ENCODE data around the gene NEDD1.

The NEDD1 gene

DNA sequence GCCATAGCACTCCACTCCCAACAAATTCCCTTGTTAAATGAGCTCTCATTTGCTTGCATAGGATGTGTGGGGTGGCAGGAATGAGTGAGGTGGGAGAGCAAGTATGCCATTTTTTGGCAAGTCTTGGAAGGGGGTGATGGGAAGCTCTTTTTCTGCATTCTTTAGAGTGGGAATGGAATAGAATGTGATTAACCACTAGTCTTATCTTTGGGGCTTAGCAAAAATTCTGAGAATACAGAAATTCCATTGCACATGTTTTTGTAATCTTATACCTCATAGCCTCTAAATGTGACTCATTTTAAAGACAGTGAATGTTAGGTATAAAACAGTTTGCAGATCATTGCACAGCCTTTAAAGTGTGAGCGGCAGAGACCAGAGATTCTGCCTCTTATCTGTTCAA lies 28.4 kb upstream of the NEDD1 start:
- H2AFZ ChIP-seq (ENCODE audit: low read length, unreplicated experiment): no peak overlapping the region
- H3K4me1 ChIP-seq (ENCODE audit: control insufficient read depth, insufficient read depth, low read length, unreplicated experiment): peaks cover 15% of the 10 kb centered on the region
- H3K36me3 ChIP-seq (ENCODE audit: insufficient read depth, low read length): no peaks in the 10 kb centered on the region
- no peaks in the 10 kb centered on the region for H3K27me3 ChIP-seq (ENCODE audit: insufficient read depth, low read length)
- H3K79me2 ChIP-seq (ENCODE audit: control insufficient read depth, insufficient read depth, low read length, unreplicated experiment): no peaks in the 10 kb centered on the region
- no peak overlapping the region for H3K4me3 ChIP-seq (ENCODE audit: low read depth, low read length)
- H3K27ac ChIP-seq (ENCODE audit: low read depth, low read length): no peak overlapping the region

DNA sequence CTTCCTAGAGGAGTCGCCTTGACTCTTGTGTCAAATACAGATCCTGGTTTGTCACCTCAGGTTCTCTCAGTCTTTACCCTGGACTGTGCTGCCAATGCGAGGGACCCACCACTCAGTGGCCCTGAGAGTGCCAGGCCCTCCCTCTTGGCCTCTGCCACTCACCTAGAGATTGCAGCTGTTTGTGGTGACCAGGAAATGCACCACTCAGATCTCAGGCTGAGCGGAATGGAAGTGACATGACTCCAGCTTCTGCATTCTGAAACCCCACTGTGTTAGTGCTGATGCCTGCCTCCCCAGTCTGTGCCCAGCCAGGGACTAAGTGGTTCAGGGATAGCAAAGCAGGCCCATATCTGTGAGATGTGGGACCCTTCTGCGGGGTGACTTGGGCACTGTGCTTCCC lies 27.8 kb upstream of the NEDD1 start:
- no peaks in the 10 kb centered on the region for H3K79me2 ChIP-seq (ENCODE audit: control insufficient read depth, insufficient read depth, low read length, unreplicated experiment)
- H2AFZ ChIP-seq (ENCODE audit: low read length, unreplicated experiment): no peak overlapping the region
- H3K27ac ChIP-seq (ENCODE audit: low read depth, low read length): no peak overlapping the region
- H3K4me3 ChIP-seq (ENCODE audit: low read depth, low read length): no peak overlapping the region
- no peaks in the 10 kb centered on the region for H3K36me3 ChIP-seq (ENCODE audit: insufficient read depth, low read length)
- H3K27me3 ChIP-seq (ENCODE audit: insufficient read depth, low read length): no peaks in the 10 kb centered on the region
- peaks cover 15% of the 10 kb centered on the region for H3K4me1 ChIP-seq (ENCODE audit: control insufficient read depth, insufficient read depth, low read length, unreplicated experiment)

GRCh38 chr12:96880220-96880619 lies 26.8 kb upstream of the NEDD1 start:
- H3K4me1 ChIP-seq (ENCODE audit: control insufficient read depth, insufficient read depth, low read length, unreplicated experiment): peaks cover 15% of the 10 kb centered on the region
- no peak overlapping the region for H3K4me3 ChIP-seq (ENCODE audit: low read depth, low read length)
- no peaks in the 10 kb centered on the region for H3K27me3 ChIP-seq (ENCODE audit: insufficient read depth, low read length)
- H2AFZ ChIP-seq (ENCODE audit: low read length, unreplicated experiment): no peak overlapping the region
- H3K79me2 ChIP-seq (ENCODE audit: control insufficient read depth, insufficient read depth, low read length, unreplicated experiment): no peaks in the 10 kb centered on the region
- no peaks in the 10 kb centered on the region for H3K36me3 ChIP-seq (ENCODE audit: insufficient read depth, low read length)
- no peak overlapping the region for H3K27ac ChIP-seq (ENCODE audit: low read depth, low read length)

GRCh38 chr12:96881608-96882007 lies 25.4 kb upstream of the NEDD1 start:
- peaks cover 15% of the 10 kb centered on the region for H3K4me1 ChIP-seq (ENCODE audit: control insufficient read depth, insufficient read depth, low read length, unreplicated experiment)
- no peaks in the 10 kb centered on the region for H3K27me3 ChIP-seq (ENCODE audit: insufficient read depth, low read length)
- H3K36me3 ChIP-seq (ENCODE audit: insufficient read depth, low read length): no peaks in the 10 kb centered on the region
- H3K4me3 ChIP-seq (ENCODE audit: low read depth, low read length): no peak overlapping the region
- H3K27ac ChIP-seq (ENCODE audit: low read depth, low read length): no peak overlapping the region
- H3K79me2 ChIP-seq (ENCODE audit: control insufficient read depth, insufficient read depth, low read length, unreplicated experiment): no peaks in the 10 kb centered on the region
- H2AFZ ChIP-seq (ENCODE audit: low read length, unreplicated experiment): no peak overlapping the region

DNA sequence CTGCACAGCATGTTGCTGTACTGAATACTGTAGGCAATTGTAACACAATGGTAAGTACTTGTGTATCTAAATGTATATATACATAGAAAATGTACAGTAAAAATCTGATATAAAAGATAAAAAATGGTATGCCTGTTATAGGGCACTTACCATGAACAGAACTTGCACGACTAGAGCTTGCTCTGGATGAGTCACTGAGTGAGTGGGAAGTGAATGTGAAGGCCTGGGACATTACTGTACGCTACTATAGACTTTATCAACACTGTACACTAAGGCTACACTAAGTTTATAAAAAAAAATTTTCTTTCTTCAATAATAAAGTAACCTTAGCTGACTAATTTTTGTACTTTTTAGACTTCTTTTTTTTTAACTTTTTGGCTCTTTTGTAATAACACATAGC lies 24.2 kb upstream of the NEDD1 start:
- H3K27ac ChIP-seq (ENCODE audit: low read depth, low read length): no peak overlapping the region
- H3K79me2 ChIP-seq (ENCODE audit: control insufficient read depth, insufficient read depth, low read length, unreplicated experiment): no peaks in the 10 kb centered on the region
- no peak overlapping the region for H3K4me3 ChIP-seq (ENCODE audit: low read depth, low read length)
- no peak overlapping the region for H2AFZ ChIP-seq (ENCODE audit: low read length, unreplicated experiment)
- H3K27me3 ChIP-seq (ENCODE audit: insufficient read depth, low read length): no peaks in the 10 kb centered on the region
- H3K4me1 ChIP-seq (ENCODE audit: control insufficient read depth, insufficient read depth, low read length, unreplicated experiment): peaks cover 15% of the 10 kb centered on the region
- H3K36me3 ChIP-seq (ENCODE audit: insufficient read depth, low read length): no peaks in the 10 kb centered on the region

GRCh38 chr12:96883571-96883970 lies 23.5 kb upstream of the NEDD1 start:
- Histone ChIP-seq H3K27ac (ENCODE audit: low read depth, low read length) (no peak overlapping the region), H2AFZ (ENCODE audit: low read length, unreplicated experiment) (no peak overlapping the region), H3K4me1 (ENCODE audit: control insufficient read depth, insufficient read depth, low read length, unreplicated experiment) (peaks cover 13% of the 10 kb centered on the region), H3K36me3 (ENCODE audit: insufficient read depth, low read length) (no peaks in the 10 kb centered on the region), H3K27me3 (ENCODE audit: insufficient read depth, low read length) (no peaks in the 10 kb centered on the region), H3K4me3 (ENCODE audit: low read depth, low read length) (no peak overlapping the region), H3K79me2 (ENCODE audit: control insufficient read depth, insufficient read depth, low read length, unreplicated experiment) (no peaks in the 10 kb centered on the region)

- Histone ChIP-seq H3K36me3 (ENCODE audit: insufficient read depth, low read length) (no peaks in the 10 kb centered on the region), H3K27ac (ENCODE audit: low read depth, low read length) (no peak overlapping the region), H3K79me2 (ENCODE audit: control insufficient read depth, insufficient read depth, low read length, unreplicated experiment) (no peaks in the 10 kb centered on the region), H3K4me3 (ENCODE audit: low read depth, low read length) (no peak overlapping the region), H3K27me3 (ENCODE audit: insufficient read depth, low read length) (no peaks in the 10 kb centered on the region), H3K4me1 (ENCODE audit: control insufficient read depth, insufficient read depth, low read length, unreplicated experiment) (peaks cover 23% of the 10 kb centered on the region), H2AFZ (ENCODE audit: low read length, unreplicated experiment) (no peak overlapping the region)
These were observed 19.9 kb upstream of the NEDD1 start for GRCh38 chr12:96886998-96887677.

- Histone ChIP-seq H3K27ac (ENCODE audit: low read depth, low read length) (no peak overlapping the region), H3K4me3 (ENCODE audit: low read depth, low read length) (peak overlapping the region; percentile 8; the same call in 1 of the 2 replicates), H3K4me1 (ENCODE audit: control insufficient read depth, insufficient read depth, low read length, unreplicated experiment) (peaks cover 19% of the 10 kb centered on the region), H3K36me3 (ENCODE audit: insufficient read depth, low read length) (no peaks in the 10 kb centered on the region), H2AFZ (ENCODE audit: low read length, unreplicated experiment) (no peak overlapping the region), H3K79me2 (ENCODE audit: control insufficient read depth, insufficient read depth, low read length, unreplicated experiment) (no peaks in the 10 kb centered on the region), H3K27me3 (ENCODE audit: insufficient read depth, low read length) (no peaks in the 10 kb centered on the region)
These were observed 17.7 kb upstream of the NEDD1 start for GRCh38 chr12:96889273-96889933.

DNA sequence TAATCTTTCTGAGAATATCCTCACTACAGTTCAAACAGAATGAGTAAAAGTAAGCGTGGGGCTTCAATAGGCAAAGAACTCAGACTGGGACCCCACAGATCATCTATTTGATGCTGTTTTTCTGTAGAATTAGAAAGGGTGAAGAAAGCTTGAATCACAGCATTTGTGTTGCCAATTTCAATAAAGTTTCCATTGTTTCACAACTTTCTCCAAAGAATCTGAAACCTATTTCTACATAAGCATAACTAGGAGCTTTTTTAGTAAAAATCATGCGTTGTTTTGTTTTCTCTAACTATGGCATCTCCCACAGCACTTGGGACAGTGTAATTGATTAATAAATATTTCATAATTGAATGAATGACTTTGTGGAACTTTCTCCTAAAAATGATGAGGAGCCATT lies 16.7 kb upstream of the NEDD1 start:
- Histone ChIP-seq H3K79me2 (ENCODE audit: control insufficient read depth, insufficient read depth, low read length, unreplicated experiment) (no peaks in the 10 kb centered on the region), H3K4me1 (ENCODE audit: control insufficient read depth, insufficient read depth, low read length, unreplicated experiment) (peaks cover 19% of the 10 kb centered on the region), H2AFZ (ENCODE audit: low read length, unreplicated experiment) (no peak overlapping the region), H3K36me3 (ENCODE audit: insufficient read depth, low read length) (no peaks in the 10 kb centered on the region), H3K4me3 (ENCODE audit: low read depth, low read length) (no peak overlapping the region), H3K27me3 (ENCODE audit: insufficient read depth, low read length) (no peaks in the 10 kb centered on the region), H3K27ac (ENCODE audit: low read depth, low read length) (no peak overlapping the region)

- no peak overlapping the region for H2AFZ ChIP-seq (ENCODE audit: low read length, unreplicated experiment)
- no peaks in the 10 kb centered on the region for H3K79me2 ChIP-seq (ENCODE audit: control insufficient read depth, insufficient read depth, low read length, unreplicated experiment)
- no peak overlapping the region for H3K4me3 ChIP-seq (ENCODE audit: low read depth, low read length)
- H3K27me3 ChIP-seq (ENCODE audit: insufficient read depth, low read length): no peaks in the 10 kb centered on the region
- no peak overlapping the region for H3K27ac ChIP-seq (ENCODE audit: low read depth, low read length)
- peaks cover 19% of the 10 kb centered on the region for H3K4me1 ChIP-seq (ENCODE audit: control insufficient read depth, insufficient read depth, low read length, unreplicated experiment)
- no peaks in the 10 kb centered on the region for H3K36me3 ChIP-seq (ENCODE audit: insufficient read depth, low read length)
These were observed 15.0 kb upstream of the NEDD1 start for GRCh38 chr12:96892104-96892503.

DNA sequence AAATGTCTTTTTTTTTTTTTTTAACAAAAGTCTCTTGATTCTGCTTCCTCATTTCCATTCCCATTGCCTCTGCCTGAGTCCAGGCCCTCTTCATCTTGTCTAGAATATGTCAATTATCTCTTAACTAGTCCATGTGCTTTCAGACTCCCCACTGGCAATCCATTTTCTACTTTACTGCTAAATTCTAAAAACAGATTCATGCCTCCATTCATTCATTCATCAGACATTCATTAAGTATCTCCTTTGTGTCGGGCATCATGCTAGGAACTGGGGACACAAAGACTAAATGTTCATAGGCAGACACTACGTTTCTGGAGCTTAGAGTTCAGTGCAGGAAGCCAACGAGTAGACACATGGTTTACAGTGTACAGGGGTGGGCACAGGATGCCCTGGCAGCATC lies 9.6 kb upstream of the NEDD1 start:
- H3K27ac ChIP-seq (ENCODE audit: low read depth, low read length): no peak overlapping the region
- H3K79me2 ChIP-seq (ENCODE audit: control insufficient read depth, insufficient read depth, low read length, unreplicated experiment): no peaks in the 10 kb centered on the region
- no peak overlapping the region for H3K4me3 ChIP-seq (ENCODE audit: low read depth, low read length)
- peaks cover 7% of the 10 kb centered on the region; the same call in 1 of the 2 replicates for H3K27me3 ChIP-seq (ENCODE audit: insufficient read depth, low read length)
- H3K36me3 ChIP-seq (ENCODE audit: insufficient read depth, low read length): no peaks in the 10 kb centered on the region
- H2AFZ ChIP-seq (ENCODE audit: low read length, unreplicated experiment): no peak overlapping the region
- H3K4me1 ChIP-seq (ENCODE audit: control insufficient read depth, insufficient read depth, low read length, unreplicated experiment): no peaks in the 10 kb centered on the region
